Hepatocyte (in vitro differentiated cells): ENCODE measurements around the gene ERVW-1.
"Not testable (repeated sequence)": the region's sequence is repeated elsewhere in the genome, so short reads cannot be mapped to it uniquely, and the experiment has no call there.

Experiments used
- EZH2 ChIP-seq: fragments of 200-600 bp; sonication (generic); IDR thresholded peaks from 2 replicates; pipeline ENCODE4 v1.6.1; 2016; ENCODE audit warnings: antibody characterized with exemption, mild to moderate bottlenecking, borderline replicate concordance
- TF ChIP-seq, protein P1 (sequence below): fragments of 200-600 bp; sonication (generic); IDR thresholded peaks from 2 replicates; pipeline ENCODE4 v1.5.1; 2016; ENCODE audit warnings: antibody characterized with exemption, mild to moderate bottlenecking; ENCODE audit not compliant: poor library complexity

DNA sequence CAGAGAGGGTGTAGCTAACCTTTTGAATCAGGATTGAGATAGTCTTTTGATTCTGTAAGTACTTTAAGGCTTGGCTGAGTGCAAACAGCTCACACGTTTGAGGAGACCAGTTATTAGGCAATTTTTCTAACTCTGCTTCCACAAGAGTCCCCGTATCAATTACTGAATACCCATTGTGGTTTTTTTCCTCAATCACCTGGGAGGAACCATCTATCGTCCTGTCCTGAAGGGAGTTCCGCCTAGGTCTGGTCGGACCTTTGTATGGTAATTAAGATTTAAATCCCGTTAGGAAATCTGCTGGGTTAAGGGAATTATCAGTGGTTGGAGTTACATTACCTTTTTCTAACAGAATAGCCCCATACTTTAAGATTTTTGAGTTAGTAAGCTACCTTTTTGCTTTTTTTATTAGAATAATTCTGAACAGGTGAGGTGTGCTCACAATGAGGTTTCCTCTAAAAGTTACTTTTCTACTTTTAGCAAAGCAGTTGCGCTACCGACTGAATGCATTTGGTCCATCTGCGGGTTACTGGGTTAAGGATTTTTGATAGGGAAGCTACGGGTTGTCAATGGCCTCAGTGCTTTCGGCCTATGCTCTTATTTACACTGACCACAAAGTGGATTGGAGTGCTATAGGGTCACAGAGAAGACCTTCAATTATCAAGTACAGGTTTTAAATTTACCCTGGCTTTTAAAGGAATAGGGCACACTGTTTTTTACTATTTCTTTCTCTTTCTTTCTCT, 1.7 kb downstream of the ERVW-1 start:
- TF ChIP-seq, protein P1, sequence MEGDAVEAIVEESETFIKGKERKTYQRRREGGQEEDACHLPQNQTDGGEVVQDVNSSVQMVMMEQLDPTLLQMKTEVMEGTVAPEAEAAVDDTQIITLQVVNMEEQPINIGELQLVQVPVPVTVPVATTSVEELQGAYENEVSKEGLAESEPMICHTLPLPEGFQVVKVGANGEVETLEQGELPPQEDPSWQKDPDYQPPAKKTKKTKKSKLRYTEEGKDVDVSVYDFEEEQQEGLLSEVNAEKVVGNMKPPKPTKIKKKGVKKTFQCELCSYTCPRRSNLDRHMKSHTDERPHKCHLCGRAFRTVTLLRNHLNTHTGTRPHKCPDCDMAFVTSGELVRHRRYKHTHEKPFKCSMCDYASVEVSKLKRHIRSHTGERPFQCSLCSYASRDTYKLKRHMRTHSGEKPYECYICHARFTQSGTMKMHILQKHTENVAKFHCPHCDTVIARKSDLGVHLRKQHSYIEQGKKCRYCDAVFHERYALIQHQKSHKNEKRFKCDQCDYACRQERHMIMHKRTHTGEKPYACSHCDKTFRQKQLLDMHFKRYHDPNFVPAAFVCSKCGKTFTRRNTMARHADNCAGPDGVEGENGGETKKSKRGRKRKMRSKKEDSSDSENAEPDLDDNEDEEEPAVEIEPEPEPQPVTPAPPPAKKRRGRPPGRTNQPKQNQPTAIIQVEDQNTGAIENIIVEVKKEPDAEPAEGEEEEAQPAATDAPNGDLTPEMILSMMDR = not testable (repeated sequence)
- TF ChIP-seq EZH2 = not testable (repeated sequence)
